Activated CD8-positive, alpha-beta memory T cell treated with anti-CD3 and anti-CD28 coated beads, Interleukin-2, amount 50 U/mL, for 48 hours (primary cell): ENCODE measurements around the gene ANO6.
A peak's percentile ranks its signal among the peaks of the same experiment; 100 is the strongest.
"Not testable (repeated sequence)": the region's sequence is repeated elsewhere in the genome, so short reads cannot be mapped to it uniquely, and the experiment has no call there.

ENCODE experiments used
- DNase-seq: peaks from one replicate; pipeline ENCODE4 v3.0.0-alpha.2; 2020

The ANO6 gene, protein sequence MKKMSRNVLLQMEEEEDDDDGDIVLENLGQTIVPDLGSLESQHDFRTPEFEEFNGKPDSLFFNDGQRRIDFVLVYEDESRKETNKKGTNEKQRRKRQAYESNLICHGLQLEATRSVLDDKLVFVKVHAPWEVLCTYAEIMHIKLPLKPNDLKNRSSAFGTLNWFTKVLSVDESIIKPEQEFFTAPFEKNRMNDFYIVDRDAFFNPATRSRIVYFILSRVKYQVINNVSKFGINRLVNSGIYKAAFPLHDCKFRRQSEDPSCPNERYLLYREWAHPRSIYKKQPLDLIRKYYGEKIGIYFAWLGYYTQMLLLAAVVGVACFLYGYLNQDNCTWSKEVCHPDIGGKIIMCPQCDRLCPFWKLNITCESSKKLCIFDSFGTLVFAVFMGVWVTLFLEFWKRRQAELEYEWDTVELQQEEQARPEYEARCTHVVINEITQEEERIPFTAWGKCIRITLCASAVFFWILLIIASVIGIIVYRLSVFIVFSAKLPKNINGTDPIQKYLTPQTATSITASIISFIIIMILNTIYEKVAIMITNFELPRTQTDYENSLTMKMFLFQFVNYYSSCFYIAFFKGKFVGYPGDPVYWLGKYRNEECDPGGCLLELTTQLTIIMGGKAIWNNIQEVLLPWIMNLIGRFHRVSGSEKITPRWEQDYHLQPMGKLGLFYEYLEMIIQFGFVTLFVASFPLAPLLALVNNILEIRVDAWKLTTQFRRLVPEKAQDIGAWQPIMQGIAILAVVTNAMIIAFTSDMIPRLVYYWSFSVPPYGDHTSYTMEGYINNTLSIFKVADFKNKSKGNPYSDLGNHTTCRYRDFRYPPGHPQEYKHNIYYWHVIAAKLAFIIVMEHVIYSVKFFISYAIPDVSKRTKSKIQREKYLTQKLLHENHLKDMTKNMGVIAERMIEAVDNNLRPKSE

GRCh38 chr12:45215419-45216229 is at the start of gene ANO6:
TSS of gene ANO6 (plus strand) at chr12:45216095. CDS start at chr12:45216322, 227 bp downstream.
- DNase-seq = peak; percentile 89

DNA sequence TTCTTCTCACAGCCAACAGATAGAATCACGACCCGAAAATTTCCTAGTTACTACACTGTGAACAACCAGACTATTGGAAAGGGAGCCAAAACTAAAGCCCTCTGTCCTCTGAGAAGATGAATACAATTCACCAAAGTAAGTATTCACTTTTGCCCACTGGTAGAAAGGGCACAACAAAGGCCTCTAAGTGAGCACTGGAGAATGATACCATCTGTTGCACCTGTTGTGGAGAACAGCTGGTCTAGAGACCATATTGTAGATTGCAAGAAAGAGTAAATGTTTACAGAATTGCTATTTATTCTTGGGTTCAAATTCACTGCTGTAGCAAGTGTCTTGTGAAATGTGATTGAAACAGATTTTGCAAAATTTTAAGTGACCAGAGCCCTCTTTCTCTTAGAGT is 46.9 kb upstream of the ANO6 start:
- DNase-seq = no peak

DNA sequence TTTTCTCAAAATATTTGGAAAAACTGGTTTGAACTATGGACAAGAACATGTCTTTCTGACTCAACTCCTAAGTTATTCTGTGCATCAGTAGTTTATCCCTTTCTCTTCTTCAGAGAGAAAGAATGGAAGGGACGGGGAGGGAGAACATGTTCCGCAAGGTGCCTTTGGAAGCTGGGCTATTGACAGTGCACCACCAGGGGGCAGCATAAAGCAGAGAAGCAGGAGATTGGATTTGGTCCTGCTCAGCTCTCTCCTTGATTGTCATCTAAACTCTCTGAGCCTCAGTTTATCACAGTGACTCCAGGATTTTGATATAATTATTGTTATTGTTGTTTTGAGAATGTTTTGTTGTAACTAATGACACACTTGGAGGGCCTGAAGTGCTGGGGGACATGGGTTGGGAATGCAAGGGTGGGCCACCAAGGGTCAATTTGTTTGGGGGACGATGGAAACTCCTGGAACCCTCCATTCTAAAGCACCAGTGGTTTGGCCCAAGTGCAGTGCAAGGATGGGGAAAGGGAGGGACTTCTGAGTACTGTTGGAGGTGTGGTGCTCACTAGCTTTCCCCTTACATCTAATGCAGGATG is 45.3 kb upstream of the ANO6 start:
- DNase-seq = peak; percentile 94

DNA sequence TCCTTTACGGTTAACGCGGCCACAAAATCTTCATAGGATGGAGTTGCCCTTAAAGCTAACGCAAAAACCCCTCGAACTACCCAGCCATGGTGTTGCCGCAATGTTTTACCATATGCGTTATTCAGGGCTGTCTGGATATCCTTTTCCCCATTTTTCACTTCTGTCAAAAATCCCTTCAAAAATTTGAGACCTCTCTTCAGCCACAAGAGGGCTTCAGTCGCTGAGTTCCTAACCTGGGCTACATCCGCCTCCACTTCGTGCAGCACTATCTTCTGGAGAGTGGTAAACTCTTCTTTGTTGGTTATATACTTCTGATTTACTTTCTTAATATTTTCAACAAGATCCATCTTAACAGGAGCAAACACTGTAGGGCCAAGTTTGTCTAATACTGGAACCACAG is 42.6 kb upstream of the ANO6 start:
- DNase-seq = not testable (repeated sequence)

- DNase-seq = no peak
Measured at GRCh38 chr12:45174595-45174994, 41.3 kb upstream of the ANO6 start.

- DNase-seq = no peak
Measured at GRCh38 chr12:45178771-45179170, 37.1 kb upstream of the ANO6 start.

- DNase-seq = no peak
Measured at GRCh38 chr12:45182511-45182910, 33.4 kb upstream of the ANO6 start.

GRCh38 chr12:45183246-45183645 is 32.6 kb upstream of the ANO6 start:
- DNase-seq = no peak

GRCh38 chr12:45184147-45184963 is 31.5 kb upstream of the ANO6 start:
- no peak for DNase-seq

GRCh38 chr12:45186762-45187161 is 29.1 kb upstream of the ANO6 start:
- no peak for DNase-seq

GRCh38 chr12:45189766-45190403 is 26.0 kb upstream of the ANO6 start:
- DNase-seq = no peak

DNA sequence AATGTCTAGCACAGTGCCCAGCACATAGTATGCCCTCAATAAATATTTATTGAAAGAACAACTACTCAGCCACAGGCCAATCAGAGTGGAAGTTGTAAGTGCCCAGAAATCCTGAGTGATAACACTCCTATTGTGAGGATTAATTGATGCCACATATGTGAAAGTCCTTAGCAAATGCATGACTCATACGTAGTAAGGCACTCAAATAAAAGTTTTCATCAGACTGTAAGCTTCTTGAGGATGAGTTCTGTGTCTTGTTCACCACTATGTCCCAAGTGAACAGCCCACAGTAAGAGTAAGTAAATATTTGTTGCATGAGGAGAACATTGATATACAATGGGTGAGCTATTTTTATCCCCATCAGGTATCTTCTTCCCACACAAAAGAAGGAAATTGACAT is 24.7 kb upstream of the ANO6 start:
- no peak for DNase-seq

GRCh38 chr12:45192707-45193106 is 23.2 kb upstream of the ANO6 start:
- DNase-seq = no peak

DNA sequence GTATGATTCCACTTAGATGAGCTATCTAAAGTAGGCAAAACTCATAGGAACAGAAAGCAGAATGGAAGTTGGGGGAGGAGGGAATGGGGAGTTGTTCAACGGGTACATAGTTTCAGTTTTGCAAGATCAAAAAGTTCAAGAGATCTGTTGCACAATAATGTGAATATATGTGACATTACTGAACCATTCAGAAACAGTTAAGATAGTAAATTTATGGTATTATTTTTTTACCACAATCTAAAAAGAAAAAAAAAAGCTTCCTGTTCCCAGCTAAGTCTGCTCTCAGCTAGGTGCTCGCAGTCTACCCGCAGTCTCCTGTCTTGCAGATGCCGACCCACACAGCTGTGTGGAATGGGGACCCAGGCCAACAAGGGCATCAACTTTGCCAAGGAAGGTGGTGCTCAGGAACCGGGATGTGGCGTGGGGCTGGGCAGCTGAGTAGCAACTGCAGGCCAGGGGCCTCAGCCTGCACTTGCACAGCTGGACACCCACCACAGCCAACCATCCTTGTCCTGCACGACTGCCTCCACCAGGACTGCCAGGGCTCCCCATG is 15.3 kb upstream of the ANO6 start:
- no peak for DNase-seq

DNA sequence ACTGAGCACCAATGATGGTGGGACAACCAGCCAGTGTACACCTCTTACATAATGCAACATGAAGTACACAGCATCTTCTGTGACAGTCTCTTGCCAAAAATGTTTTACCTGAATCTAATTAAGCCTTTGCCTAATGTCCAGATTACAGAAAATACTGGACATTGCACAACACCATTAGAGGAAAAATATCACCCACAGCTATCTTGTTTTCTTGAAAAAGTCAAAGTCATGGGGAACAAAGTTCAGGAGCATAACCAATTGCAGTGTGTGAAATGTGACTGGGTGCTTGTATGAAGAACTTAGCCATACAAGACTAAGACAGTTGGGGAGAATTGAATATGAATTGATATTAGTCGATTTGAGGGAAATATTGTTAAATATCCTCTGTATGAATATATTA is 12.1 kb upstream of the ANO6 start:
- DNase-seq = no peak

GRCh38 chr12:45204757-45205156 is 11.1 kb upstream of the ANO6 start:
- DNase-seq = no peak

DNA sequence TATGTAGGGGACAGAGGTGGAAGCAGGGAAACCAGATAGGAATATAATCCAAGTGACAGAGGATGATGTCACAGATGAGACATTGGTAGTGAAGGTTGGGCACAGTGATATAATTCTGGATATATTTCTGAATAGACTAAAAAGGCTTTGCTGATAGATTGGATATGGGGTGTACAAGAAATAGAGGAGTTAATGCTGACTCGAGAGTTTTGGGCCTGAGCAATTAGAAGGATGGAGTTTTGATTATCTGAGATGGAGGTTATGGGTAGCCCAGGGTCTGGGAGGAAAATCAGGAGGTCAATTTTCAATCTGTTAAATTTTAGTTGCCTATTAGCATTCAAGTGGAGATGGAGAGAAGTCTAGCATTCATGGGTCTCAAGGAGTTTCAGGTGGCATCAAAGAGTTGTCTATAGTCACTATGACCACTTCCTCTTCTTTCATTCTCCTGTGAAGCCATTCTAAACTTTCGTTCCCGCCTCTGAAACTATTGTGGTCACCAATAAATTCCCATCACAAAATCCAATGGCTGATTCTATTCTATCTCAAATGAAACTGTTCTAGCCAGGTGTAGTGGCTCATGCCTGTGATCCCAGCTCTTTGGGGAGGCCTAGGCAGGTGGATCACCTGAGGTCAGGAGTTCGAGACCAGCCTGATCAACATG is 10.6 kb upstream of the ANO6 start:
- DNase-seq = no peak

- DNase-seq = no peak
Measured at GRCh38 chr12:45208604-45209487, 7.0 kb upstream of the ANO6 start.

DNA sequence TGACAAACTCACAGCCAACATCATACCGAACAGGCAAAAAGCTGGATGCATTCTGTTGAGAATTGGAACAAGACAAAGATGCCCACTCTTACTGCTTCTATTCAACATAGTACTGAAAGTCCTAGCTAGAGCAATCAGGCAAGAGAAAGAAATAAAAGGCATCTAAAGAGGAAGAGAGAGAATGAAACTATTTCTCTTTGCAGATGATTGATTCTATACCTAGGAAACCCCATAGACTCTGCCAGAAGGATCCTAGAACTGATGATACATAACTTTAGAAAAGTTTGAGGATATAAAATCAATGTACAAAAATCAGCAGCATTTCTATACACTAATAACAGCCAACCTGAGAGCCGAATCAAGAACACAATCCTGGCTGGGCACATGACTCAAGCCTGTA is 6.1 kb upstream of the ANO6 start:
- DNase-seq = no peak
